Forelimb muscle (tissue), 1 donor: ENCODE data around the gene GPT2. TPM values are rescaled to one million over a fixed set of nuclear protein-coding genes. Genes with fewer than 3 reads are reported as not detected.
"Not testable (repeated sequence)": the region's sequence is repeated elsewhere in the genome, so short reads cannot be mapped to it uniquely, and the experiment has no call there.

ENCODE experiments used
- DNase-seq: peaks from one replicate; pipeline ENCODE4 v3.0.0-alpha.2; 2013; ENCODE audit warnings: low read depth
- polyA plus RNA-seq: library from polyadenylated mRNA; unstranded; fragments of 120-200 nt; gene quantifications from one replicate; pipeline ENCODE4 v1.2.1, GENCODE V29; 2013; ENCODE audit not compliant: insufficient read length

The GPT2 gene
- polyA plus RNA-seq, 1 donor = 36.5 TPM

GRCh38 chr16:46862555-46863447 is 21.4 kb upstream of the GPT2 start:
- no peak for DNase-seq

DNA sequence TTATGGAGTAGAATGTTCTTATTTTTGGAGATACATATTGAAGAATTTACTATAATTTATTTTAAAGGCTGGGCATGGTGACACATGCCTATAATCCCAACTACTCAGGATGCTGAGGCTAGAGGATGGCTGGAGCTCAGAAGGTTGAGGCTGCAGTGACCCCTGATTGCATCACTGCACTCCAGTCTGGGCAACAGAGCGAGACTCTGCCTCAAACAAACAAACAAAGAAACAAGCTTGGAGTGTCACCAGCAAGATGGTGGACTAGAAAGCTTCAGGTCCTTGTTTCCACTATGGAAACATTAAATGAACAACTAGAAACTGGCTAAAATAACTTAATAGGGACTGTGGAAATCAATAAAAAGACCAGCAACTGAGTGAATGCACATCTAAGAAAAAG is 17.9 kb upstream of the GPT2 start:
- DNase-seq = no peak

DNA sequence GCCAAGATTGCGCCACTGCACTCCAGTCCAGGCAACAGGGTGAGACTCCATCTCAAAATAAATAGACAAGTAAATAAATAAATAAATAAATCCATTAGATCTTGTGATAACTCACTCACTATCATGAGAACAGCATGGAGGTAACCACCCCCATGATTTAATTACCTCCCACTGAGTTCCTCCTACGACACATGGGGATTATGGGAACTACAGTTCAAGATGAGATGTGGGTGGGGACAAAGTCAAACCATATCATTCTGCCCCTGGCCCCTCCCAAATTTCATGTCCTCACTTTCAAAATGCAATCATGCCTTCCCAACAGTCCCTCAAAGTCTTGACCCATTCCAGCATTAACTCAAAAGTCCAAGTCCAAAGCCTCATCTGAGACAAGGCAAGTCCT is 16.7 kb upstream of the GPT2 start:
- DNase-seq = not testable (repeated sequence)

DNA sequence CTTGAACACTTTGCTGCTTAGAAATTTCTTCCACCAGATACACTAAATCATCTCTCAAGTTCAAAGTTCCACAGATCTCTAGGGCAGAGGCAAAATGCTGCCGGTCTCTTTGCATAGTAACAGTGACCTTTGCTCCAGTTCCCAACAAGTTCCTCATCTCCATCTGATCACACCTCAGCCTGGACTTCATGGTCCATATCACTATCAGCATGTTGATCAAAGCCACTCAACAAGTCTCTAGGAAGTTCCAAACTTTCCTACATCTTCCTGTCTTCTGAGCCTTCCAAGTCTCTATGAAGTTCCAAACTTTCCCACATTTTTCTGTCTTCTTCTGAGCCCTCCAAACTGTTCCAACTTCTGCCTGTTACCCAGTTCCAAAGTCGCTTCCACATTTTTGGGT is 15.3 kb upstream of the GPT2 start:
- not testable (repeated sequence) for DNase-seq

DNA sequence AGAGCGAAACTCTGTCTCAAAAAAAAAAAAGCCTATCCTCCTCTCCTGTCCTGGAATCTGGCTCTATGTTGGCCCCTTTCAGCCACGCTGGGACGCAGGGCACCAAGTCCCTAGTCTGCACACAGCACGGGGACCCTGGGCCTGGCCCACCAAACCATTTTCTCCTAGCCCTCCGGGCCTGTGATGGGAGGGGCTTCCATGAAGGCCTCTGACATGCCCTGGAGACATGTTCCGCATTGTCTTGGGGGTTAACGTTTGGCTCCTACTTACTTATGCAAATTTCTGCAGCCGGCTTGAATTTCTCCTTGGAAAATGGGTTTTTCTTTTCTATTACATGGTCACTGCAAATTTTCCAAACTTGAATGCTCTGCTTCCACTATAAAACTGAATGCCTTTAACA is 12.6 kb upstream of the GPT2 start:
- no peak for DNase-seq

DNA sequence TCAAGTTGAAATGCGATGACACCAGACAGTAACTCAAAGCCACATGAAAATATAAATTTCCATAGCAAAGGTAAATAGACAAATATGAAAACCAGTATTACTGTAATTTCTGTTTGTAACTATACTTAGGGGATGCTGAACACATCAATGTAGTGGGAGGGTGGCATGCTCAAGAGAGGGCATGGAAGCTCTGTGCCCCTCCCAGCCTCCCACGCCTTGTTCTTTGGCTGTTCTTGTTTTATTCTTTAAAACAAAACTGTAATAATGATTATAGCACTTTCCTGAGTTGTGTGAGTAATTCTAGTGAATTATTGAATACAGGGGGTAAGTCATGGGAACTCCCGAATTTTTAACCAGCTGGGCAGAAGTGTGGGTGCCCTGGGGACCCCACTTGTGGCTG is 11.0 kb upstream of the GPT2 start:
- no peak for DNase-seq

DNA sequence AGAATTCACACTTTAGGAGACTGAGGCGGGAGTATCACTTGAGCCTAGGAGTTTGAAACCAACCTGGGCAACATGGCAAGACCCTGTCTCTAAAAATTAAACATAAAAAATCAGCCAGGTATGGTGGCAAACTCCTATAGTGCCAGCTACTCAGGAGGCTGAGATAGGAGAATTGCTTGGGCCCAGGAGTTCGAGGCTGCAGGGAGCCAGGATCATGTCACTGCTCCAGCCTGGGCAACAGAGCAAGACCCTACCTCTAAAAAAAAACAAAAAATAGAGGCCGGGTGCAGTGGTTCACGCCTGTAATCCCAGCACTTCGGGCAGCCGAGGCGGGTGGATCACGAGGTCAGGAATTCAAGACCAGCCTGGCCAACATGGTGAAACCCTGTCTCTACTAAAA is 8.9 kb upstream of the GPT2 start:
- DNase-seq = no peak

- no peak for DNase-seq
These were observed 1.7 kb upstream of the GPT2 start for GRCh38 chr16:46882304-46882939.

- no peak for DNase-seq
These were observed 1.2 kb upstream of the GPT2 start for GRCh38 chr16:46882940-46883307.

DNA sequence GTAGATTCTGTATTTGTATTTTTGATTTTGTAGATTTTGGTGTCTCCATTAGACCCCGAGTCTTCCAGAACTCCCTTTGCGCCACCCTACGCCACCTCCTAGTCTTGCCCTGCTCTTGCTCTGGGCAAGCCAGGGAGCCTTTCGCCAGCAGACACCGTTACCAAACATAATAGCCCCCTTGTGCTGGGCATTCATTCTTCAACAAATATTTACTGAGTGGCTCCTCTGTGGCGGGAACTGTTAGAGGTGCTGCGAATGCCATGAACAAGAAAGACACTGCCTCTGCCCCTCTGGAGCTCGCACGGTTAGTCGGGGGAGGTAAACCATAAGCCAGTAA is 841 bp upstream of the GPT2 start:
- DNase-seq = no peak

DNA sequence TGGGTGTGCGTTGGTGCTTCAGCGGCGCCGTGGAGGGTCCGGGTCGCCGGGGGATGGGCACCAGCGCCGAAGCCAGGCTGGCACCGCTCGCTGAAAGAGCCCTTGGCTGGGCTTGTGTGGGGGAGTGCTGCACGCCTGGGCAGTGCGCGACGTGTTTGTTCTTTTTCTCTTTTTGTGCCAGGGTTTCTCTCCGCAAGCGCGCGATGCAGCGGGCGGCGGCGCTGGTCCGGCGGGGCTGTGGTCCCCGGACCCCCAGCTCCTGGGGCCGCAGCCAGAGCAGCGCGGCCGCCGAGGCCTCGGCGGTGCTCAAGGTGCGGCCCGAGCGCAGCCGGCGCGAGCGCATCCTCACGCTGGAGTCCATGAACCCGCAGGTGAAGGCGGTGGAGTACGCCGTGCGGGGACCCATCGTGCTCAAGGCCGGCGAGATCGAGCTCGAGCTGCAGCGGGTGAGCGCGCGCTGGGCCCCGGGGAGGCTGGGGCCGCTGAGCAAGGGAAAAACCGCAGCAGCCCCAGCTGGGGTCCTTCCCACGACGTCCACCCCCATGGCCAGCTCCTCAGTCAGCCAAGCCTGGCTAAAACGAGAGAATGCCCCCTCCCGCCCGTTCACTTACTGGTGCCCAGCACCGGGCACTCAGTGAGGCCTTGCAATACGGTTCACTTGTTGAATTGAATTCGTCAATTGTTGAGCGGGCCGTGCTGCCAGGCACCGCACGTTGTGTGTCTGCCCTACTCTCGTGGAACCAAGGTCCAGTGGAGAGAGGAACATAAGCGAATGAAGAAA is 541 bp downstream of the GPT2 start:
- DNase-seq = no peak

GRCh38 chr16:46885960-46886763 is 2.0 kb downstream of the GPT2 start:
- no peak for DNase-seq

GRCh38 chr16:46886764-46887523 is 2.8 kb downstream of the GPT2 start:
- DNase-seq = no peak

GRCh38 chr16:46887524-46887854 is 3.3 kb downstream of the GPT2 start:
- DNase-seq = no peak

- no peak for DNase-seq
These were observed 5.2 kb downstream of the GPT2 start for GRCh38 chr16:46889245-46889941.

- DNase-seq = no peak
These were observed 5.8 kb downstream of the GPT2 start for GRCh38 chr16:46889942-46890300.

DNA sequence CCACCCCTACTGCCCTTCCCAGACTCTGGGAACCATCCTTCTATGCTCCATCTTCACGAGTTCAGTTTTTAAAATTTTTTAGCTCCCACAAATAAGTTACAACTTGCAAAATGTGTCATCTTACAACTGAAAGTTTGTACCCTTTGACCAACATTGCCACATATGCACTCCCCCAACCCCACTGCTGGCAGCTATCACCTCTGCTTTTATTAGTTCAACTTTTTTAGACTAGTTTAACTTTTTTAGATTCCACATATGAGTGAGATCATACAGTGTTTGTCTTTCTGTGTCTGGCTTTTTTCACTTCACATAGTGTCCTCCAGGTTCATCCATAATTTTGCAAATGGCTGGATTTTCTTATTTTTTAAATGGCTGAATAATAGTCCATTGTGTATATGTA is 7.7 kb downstream of the GPT2 start:
- no peak for DNase-seq

DNA sequence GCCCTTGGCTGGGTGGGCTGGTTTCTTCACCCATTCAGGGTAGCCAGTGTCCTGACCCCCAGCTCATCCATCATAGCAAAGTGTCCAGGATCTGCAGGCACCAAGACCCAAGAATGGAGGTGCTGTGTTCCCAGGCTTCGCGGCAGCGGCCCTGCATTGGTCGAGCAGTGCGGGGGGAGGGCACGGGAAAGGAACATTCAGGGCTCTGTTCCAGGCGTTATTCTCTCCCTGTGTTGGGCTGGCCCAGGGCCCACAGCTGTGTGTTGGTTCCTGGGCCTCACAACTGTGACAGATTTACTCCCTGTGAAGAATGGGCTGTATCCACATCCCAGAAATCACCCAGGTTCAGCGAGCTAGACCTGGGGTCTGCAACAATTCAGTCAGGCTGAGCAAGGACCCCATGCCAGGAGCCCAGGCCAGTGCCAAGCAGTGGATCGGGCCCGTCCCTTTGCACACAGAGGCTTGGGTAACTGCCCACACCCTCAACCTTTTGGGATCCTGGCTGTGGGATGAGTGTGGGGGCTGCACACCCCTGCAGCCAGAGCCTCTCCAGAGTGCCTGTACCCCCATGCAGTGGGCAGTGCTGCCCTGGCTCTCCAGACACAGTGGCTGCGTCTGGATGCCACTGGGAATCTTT is 10.0 kb downstream of the GPT2 start:
- no peak for DNase-seq

- no peak for DNase-seq
These were observed 11.5 kb downstream of the GPT2 start for GRCh38 chr16:46895399-46896313.
